ENCODE data around the gene HOXC11. TPM values are rescaled to one million over a fixed set of nuclear protein-coding genes. Genes with fewer than 3 reads are reported as not detected.

Gene HOXC11
- total and polyA plus RNA-seq, 2 of the 4 experiments (the other 2 are of a cell fraction): not detected

DNA sequence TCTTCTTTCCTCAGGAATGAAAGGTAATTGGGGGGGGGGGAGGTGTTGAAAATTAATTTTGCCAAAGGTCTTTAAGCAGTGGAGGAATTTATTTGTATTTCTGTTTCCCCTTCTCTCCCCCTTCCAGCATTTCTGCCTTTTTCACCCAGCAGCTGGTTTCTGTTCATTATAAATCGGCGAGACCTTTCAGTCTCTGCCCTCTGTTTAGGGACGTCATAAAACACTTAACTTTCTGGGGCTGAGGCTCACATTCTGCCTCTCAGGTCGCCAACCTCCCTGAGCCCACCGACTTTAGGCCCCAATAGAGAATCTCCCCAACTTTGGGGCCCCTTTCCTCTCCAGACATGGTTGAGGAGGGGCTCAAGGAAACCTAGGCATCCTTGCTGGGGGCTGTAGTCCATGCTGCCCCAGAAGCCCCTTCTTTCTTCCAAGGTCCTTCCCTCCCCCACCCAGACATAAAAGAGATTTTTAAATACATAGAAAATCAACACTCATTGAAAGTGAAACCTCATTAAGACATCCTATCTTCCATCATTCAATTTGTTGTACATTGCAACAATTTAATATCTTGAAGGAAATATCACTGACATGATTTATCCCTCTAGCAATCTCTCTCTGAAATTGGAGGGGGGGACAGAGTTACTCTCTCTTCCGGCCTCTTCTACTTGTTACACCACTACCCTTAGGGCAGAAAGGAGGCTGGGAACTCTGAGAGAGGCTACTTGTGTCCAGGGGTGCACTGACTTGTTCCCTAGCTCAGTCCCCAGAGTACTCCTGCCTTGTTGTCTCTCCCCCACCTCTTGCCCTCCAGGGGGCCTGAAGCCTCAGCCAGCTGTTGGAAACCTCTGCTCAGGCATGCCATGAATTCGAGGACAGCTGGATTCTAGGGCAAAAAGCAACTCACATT is 52.8 kb downstream of the HOXC11 start:
- Histone ChIP-seq H3K4me3 (ENCODE audit: insufficient read depth, low read depth, low read length) (no peak overlapping the region), H3K9ac (ENCODE audit: low read depth, low read length) (no peak overlapping the region), H2AK9ac (replicated peaks; ENCODE audit: low read depth, low read length, poor library complexity) (no peak overlapping the region), H3K4ac (ENCODE audit: low read depth, low read length) (no peak overlapping the region), H3K14ac (replicated peaks; ENCODE audit: low read depth, low read length) (no peak overlapping the region), H3K36me3 (ENCODE audit: control insufficient read depth, insufficient read depth, low read length) (no peaks in the 10 kb centered on the region), H2AK5ac (ENCODE audit: low read depth, low read length) (no peak overlapping the region), H3K9me3 (ENCODE audit: control insufficient read depth, insufficient read depth, low read length) (no peaks in the 10 kb centered on the region), H2BK120ac (ENCODE audit: low read depth, low read length) (no peak overlapping the region), H4K5ac (ENCODE audit: low read depth, low read length) (no peak overlapping the region), H3K23ac (ENCODE audit: low read depth, low read length) (no peak overlapping the region), H3K27ac (ENCODE audit: insufficient read depth, low read length) (no peak overlapping the region), H4K20me1 (ENCODE audit: insufficient read depth, low read length) (no peaks in the 10 kb centered on the region), H3K79me1 (ENCODE audit: low read depth in 1 of 2, low read length in 2 of 2) (no peaks in the 10 kb centered on the region), H2BK5ac (ENCODE audit: low read depth, low read length, poor library complexity, severe bottlenecking) (no peak overlapping the region), H3K4me2 (ENCODE audit: low read depth, low read length) (no peak overlapping the region), H2AFZ (replicated peaks; ENCODE audit: low read length, poor library complexity) (no peak overlapping the region), H3K4me1 (ENCODE audit: control insufficient read depth, insufficient read depth, low read length) (no peaks in the 10 kb centered on the region), H3K27me3 (ENCODE audit: control insufficient read depth, insufficient read depth, low read length) (peaks cover 82% of the 10 kb centered on the region), H3K56ac (ENCODE audit: extremely low read depth, insufficient read depth, low read length) (no peak overlapping the region), H4K8ac (ENCODE audit: low read depth in 2 of 2, low read length in 2 of 2) (no peak overlapping the region), H4K91ac (ENCODE audit: insufficient read depth, low read depth, low read length) (no peak overlapping the region), H3K9me1 (ENCODE audit: insufficient read depth, low read length) (no peaks in the 10 kb centered on the region), H2BK20ac (ENCODE audit: low read depth, low read length) (no peak overlapping the region), H3K18ac (ENCODE audit: low read depth, low read length) (no peak overlapping the region), H2BK15ac (ENCODE audit: low read depth, low read length) (no peak overlapping the region)
- ChIA-PET CTCF (interaction anchor here (0.8 to 2.4 kb wide), 2 partner anchors 179 to 181 kb away, joined by 3 to 7 read pairs; no protein-coding TSS in a partner anchor), POLR2A (ENCODE audit: unreplicated experiment) (no interaction called here)
- 25% methylated on average over 2 of the region's 7 CpGs; no CpG with 5 or more reads in 1 of the 2 experiments for WGBS, 2 experiments (ENCODE audit: extremely low coverage in 2 of 2, insufficient read length in 1 of 2)
- dilution Hi-C loops (cut with HindIII; ENCODE audit: low sequenced_read_pairs, unreplicated experiment): no loop called here
- intact Hi-C loops (cut with micrococcal nuclease): no loop called here
- no peak for DNase-seq
- ATAC-seq (ENCODE audit: low read depth): no peak
- no TSS peak for BruUV-seq (replicated peaks)
- in situ Hi-C loops (cut with MboI; ENCODE audit: low sequenced_read_pairs): no loop called here
- TF ChIP-seq RFX5 (IDR thresholded peaks at IDR 0.05; ENCODE audit: low read depth, low read length): no peak
- TF ChIP-seq, protein P1, sequence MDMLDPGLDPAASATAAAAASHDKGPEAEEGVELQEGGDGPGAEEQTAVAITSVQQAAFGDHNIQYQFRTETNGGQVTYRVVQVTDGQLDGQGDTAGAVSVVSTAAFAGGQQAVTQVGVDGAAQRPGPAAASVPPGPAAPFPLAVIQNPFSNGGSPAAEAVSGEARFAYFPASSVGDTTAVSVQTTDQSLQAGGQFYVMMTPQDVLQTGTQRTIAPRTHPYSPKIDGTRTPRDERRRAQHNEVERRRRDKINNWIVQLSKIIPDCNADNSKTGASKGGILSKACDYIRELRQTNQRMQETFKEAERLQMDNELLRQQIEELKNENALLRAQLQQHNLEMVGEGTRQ (IDR thresholded peaks at IDR 0.05; ENCODE audit: low read depth, low read length): no peak
- TF ChIP-seq NFE2L2 (IDR thresholded peaks at IDR 0.05; ENCODE audit: low read depth, low read length): no peak
- TF ChIP-seq RAD21 (IDR thresholded peaks at IDR 0.05; ENCODE audit: low read length): no peak
- TF ChIP-seq POLR2A (IDR thresholded peaks at IDR 0.05; ENCODE audit: low read depth, low read length): no peak
- TF ChIP-seq CHD1 (IDR thresholded peaks at IDR 0.05; ENCODE audit: low read depth, low read length): no peak
- TF ChIP-seq SMC3 (IDR thresholded peaks at IDR 0.05; ENCODE audit: low read depth, low read length): no peak
- TF ChIP-seq, protein P2, sequence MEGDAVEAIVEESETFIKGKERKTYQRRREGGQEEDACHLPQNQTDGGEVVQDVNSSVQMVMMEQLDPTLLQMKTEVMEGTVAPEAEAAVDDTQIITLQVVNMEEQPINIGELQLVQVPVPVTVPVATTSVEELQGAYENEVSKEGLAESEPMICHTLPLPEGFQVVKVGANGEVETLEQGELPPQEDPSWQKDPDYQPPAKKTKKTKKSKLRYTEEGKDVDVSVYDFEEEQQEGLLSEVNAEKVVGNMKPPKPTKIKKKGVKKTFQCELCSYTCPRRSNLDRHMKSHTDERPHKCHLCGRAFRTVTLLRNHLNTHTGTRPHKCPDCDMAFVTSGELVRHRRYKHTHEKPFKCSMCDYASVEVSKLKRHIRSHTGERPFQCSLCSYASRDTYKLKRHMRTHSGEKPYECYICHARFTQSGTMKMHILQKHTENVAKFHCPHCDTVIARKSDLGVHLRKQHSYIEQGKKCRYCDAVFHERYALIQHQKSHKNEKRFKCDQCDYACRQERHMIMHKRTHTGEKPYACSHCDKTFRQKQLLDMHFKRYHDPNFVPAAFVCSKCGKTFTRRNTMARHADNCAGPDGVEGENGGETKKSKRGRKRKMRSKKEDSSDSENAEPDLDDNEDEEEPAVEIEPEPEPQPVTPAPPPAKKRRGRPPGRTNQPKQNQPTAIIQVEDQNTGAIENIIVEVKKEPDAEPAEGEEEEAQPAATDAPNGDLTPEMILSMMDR (conservative IDR thresholded peaks at IDR 0.05; ENCODE audit: low read depth, low read length): no peak
- TF ChIP-seq MAFK (IDR thresholded peaks at IDR 0.05; ENCODE audit: low read depth, low read length): no peak
- TF ChIP-seq FOS (IDR thresholded peaks at IDR 0.05; ENCODE audit: low read depth, low read length): no peak
- no peak for TF ChIP-seq MAZ (IDR thresholded peaks at IDR 0.05; ENCODE audit: borderline replicate concordance, low read depth, low read length)
- TF ChIP-seq, protein P3, sequence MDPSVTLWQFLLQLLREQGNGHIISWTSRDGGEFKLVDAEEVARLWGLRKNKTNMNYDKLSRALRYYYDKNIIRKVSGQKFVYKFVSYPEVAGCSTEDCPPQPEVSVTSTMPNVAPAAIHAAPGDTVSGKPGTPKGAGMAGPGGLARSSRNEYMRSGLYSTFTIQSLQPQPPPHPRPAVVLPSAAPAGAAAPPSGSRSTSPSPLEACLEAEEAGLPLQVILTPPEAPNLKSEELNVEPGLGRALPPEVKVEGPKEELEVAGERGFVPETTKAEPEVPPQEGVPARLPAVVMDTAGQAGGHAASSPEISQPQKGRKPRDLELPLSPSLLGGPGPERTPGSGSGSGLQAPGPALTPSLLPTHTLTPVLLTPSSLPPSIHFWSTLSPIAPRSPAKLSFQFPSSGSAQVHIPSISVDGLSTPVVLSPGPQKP (IDR thresholded peaks at IDR 0.05; ENCODE audit: borderline replicate concordance, low read depth, low read length): no peak
- TF ChIP-seq BHLHE40 (IDR thresholded peaks at IDR 0.05; ENCODE audit: low read depth, low read length): no peak
- TF ChIP-seq CEBPB (IDR thresholded peaks at IDR 0.05; ENCODE audit: low read depth, low read length): no peak
- TF ChIP-seq RCOR1 (IDR thresholded peaks at IDR 0.05; ENCODE audit: insufficient replicate concordance, low read length): no peak
